Activated CD4-positive, alpha-beta T cell treated with anti-CD3 and anti-CD28 coated beads, Interleukin-2, Interleukin-4, amounts not matched to agents 100 ng/mL and 50 ng/mL, durations not matched to agents 16 hours and 8 hours (primary cell): ENCODE measurements around the gene GHR.

Experiments
- DNase-seq: peaks from one replicate; pipeline ENCODE4 v3.0.0-alpha.2; 2020; ENCODE audit warnings: low spot score

The GHR gene

GRCh38 chr5:42423285-42424165 is at the start of gene GHR:
Gene GHR, plus strand, starts transcription at chr5:42423439. Its CDS starts 142,436 bp downstream, at chr5:42565875.
- peak; percentile 43 for DNase-seq

DNA sequence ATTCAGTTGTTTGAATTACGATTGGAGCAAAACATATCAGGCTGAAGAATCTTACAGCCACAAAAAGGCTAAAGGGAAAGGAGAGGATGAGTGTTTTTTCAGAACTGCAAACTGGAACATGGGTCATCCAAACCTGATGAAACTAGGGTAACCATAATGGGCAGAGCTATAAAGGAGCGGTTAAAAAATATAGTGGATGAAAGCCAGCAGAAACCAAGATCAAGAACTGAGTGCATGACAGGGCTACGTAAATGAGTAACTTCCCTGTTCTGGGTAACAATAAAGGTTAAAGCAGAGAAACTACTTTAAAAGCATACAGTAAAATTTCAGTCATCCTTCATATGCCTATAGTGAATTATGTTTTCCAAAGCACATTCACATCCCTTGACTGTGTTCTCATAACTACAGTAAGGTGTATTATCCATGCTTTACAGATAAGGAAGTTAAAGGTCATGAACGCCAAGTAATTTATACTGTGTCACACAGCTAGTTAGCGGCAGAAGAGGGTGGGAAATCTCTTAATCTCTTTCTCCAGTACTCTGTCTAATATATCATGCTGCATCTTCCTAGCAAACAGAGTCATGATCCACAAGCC is 48.5 kb upstream of the GHR start:
- no peak for DNase-seq

DNA sequence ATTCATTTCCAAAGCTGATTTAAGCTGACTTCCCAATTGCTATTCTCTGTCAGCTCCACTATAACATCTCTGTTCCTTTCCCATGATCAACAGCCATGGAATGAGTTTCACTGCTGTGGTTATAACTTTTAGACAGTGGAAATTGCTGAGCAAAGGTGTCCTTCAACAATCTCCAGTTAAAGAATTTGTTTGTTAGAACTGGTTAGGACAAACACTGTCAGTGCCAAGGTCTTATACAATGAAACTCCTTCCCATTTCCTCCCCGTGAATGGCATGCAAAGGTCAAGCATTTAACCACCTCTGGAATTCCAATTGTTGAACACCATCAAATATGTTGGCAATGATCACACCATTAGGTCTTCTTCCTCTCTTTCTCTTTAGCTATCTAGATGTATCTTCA is 45.7 kb upstream of the GHR start:
- DNase-seq, result no peak

DNA sequence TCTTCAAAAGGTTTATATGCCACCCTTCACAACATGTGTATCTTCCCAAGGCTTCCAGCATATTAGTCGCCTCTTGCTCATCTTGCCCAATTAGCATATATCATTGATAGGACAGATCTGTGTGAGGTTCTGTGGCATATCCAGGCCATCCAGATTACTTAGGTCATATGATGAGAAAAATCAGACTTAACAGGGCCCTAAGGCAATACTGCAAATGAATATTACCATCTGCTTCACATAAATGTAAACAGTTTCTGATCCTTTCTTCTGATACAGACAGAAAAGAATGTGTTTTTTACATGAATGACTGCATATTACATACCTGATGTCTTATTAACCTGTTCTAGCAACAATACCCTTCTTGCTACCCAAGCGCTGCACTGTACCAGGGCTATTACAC is 41.3 kb upstream of the GHR start:
- DNase-seq, result no peak

- DNase-seq, result no peak
Observed at GRCh38 chr5:42387563-42387962, 35.7 kb upstream of the GHR start.

GRCh38 chr5:42390115-42390514 is 33.1 kb upstream of the GHR start:
- no peak for DNase-seq

DNA sequence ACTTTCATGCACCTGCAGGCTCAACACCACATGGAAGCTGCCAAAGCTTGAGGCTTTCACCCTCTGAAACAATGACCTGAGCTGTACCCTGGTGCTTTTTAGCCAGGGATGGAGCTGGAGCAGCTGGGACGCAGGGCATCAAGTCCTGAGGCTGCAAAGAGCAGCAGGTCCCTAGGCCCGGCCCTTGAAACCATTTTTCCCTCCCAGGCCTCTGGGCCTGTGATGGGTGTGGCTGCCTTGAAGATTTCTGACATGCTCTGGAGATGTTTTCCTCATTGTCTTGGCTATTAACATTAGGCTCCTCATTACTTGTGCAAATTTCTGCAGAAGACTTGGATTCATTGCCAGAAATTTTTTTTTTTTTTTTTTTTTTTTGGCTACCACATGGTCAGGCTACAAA is 30.3 kb upstream of the GHR start:
- DNase-seq, result no peak

DNA sequence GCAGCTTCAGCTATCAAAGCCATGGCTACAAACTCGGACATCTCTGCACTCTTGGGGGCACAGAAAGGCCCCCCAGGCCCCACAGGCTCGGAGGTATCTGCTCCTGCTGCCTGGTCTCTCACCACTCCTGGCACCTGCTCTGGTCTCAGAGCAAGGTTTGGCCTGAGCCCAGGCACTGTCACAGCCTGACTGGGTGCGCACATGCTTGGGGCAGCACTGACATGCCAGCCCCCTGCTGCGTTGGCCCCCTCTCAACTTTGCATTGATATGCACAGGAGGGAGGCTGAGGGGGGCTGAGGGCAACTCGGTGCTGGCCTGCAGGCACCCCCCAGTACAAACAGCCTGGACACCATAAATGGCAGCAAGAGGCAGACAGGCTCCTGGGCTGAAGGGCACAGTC is 27.1 kb upstream of the GHR start:
- no peak for DNase-seq

DNA sequence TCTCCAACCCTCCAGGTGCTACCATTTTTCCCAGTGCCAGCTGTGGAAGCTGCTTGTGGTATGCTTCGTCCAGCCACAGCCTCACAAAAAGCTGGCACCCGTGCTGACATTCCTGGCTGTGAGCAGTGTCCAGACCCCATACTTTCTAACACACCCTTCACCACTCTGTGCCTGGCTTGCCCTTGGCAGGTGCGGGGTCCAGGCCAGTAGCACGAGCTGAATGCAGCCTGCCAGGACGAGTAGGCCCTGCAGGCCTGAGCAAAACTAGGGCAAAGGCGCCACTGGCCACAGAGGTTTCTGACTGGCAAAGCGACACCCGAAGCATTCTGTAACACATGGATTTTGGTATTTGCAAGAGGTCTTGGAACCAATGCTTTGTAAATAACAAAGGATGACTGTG is 26.0 kb upstream of the GHR start:
- DNase-seq, result no peak

DNA sequence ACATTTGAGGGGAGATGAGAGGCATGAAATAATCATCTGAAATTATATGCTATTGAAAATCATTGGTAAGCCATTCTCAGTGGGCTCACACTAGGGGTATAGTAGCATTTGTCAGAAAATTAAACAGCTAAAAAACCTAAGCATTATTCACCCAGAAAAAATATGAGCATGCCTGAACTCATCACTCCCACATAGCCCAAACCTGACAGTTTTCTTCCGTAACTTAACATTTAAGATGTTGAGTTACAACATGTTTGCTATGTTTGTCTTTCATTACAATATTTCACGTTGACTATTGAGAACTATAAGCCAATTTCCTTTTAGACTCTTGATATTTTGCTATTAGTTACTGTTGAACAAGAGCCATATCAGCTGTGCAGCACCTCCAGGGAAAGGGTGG is 23.5 kb upstream of the GHR start:
- no peak for DNase-seq

GRCh38 chr5:42400474-42400873 is 22.8 kb upstream of the GHR start:
- no peak for DNase-seq

GRCh38 chr5:42403236-42403635 is 20.0 kb upstream of the GHR start:
- no peak for DNase-seq

DNA sequence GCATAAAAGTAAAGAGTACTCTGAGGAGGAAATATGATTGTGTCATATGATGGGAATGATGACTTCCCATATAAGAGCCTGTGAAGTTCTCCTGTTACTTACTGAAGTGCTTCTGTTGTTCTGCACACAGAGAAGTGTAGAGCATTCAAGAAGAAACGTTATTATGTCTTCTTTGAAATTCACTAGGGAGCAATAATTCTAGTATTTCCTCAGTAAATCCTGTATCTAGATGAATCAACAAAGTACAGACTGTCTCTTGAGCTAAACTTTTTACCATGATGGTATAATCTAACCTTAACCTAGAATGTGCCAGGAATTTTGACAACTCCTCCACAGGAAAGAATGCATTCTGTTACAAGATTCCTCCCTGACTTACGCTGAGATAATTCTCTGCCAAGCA is 18.9 kb upstream of the GHR start:
- DNase-seq, result no peak

- DNase-seq, result no peak
Observed at GRCh38 chr5:42419294-42419693, 3.9 kb upstream of the GHR start.

- no peak for DNase-seq
Observed at GRCh38 chr5:42422656-42423280, 471 bp upstream of the GHR start.

GRCh38 chr5:42426016-42426415 is 2.8 kb downstream of the GHR start:
- DNase-seq, result no peak

DNA sequence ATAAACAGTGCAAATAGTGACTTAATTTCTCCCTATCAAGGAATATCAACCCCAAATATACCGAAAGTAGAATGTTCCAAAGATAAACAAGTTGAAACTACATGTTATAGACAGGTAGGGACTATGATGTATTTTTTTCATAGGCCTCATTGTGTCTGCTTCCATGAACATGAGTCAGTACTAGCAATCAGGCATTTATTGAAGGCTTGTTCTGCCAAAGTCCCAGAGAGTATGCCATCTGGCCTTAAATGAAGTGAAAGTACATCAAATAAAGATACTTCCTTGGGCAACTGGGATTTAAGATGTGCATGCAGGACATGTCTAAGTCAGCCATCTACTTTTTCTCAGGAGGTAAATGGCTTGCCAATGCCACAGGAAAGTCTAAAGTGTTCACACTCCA is 6.5 kb downstream of the GHR start:
- no peak for DNase-seq

- no peak for DNase-seq
Observed at GRCh38 chr5:42434047-42434724, 10.9 kb downstream of the GHR start.

- no peak for DNase-seq
Observed at GRCh38 chr5:42436051-42436450, 12.8 kb downstream of the GHR start.

GRCh38 chr5:42454216-42454995 is 31.2 kb downstream of the GHR start:
- no peak for DNase-seq

GRCh38 chr5:42461033-42461432 is 37.8 kb downstream of the GHR start:
- no peak for DNase-seq

GRCh38 chr5:42461507-42461906 is 38.3 kb downstream of the GHR start:
- DNase-seq, result no peak
